Common myeloid progenitor, CD34-positive (primary cell): ENCODE results near the gene GALNT2.

Source experiments
- CTCF ChIA-PET: fragments of 350-600 bp; sonication (Branson Sonifier 250); formaldehyde crosslinking; loops from one replicate; lab custom pipeline; 2021; ENCODE audit warnings: antibody characterized with exemption; lab: Charles Lee
- POLR2A ChIA-PET: fragments of 350-600 bp; sonication (Branson Sonifier 250); formaldehyde crosslinking; loops from one replicate; lab custom pipeline; 2021; ENCODE audit warnings: antibody characterized with exemption; lab: Charles Lee
- DNase-seq, 3 donors: peaks; one replicate each; pipeline versions ENCODE4 v3.0.0 to v3.0.0-alpha.2; 2013
- H3K27ac ChIP-seq, 2 experiments: 1 replicate in 1 of 2; 2 replicates in 1 of 2; pipeline ENCODE4 v1.7.0; 2013; ENCODE audit warnings: inconsistent platforms in 2 of 2, low read length in 2 of 2, mild to moderate bottlenecking in 2 of 2, low read depth in 1 of 2, moderate library complexity in 1 of 2; ENCODE audit not compliant: severe bottlenecking in 2 of 2, insufficient read depth in 1 of 2, poor library complexity in 1 of 2
- H3K27me3 ChIP-seq, 5 experiments: replicated peaks in 2 of 5; 1 replicate in 3 of 5; 2 replicates in 2 of 5; pipeline versions ENCODE4 v1.6.1 to v1.7.0; 2013; ENCODE audit warnings: low read length in 4 of 5, mild to moderate bottlenecking in 2 of 5, moderate library complexity in 2 of 5, inconsistent platforms in 1 of 5; ENCODE audit not compliant: insufficient read depth in 5 of 5, control insufficient read depth in 4 of 5
- H3K36me3 ChIP-seq, 4 experiments: 1 replicate in 2 of 4; 2 replicates in 2 of 4; pipeline versions ENCODE4 v1.6.1 to v1.7.0; 2013; ENCODE audit warnings: low read length in 3 of 4, control low read depth in 1 of 4, mild to moderate bottlenecking in 1 of 4; ENCODE audit not compliant: control insufficient read depth in 4 of 4, insufficient read depth in 4 of 4
- H3K4me1 ChIP-seq, 4 experiments: 1 replicate in 3 of 4; 2 replicates in 1 of 4; pipeline versions ENCODE4 v1.6.1 to v1.7.1; 2013; ENCODE audit warnings: low read length in 3 of 4, mild to moderate bottlenecking in 3 of 4, control low read depth in 1 of 4, inconsistent platforms in 1 of 4, moderate library complexity in 1 of 4; ENCODE audit not compliant: control insufficient read depth in 4 of 4, insufficient read depth in 4 of 4; ENCODE audit errors: control extremely low read depth in 1 of 4
- H3K4me3 ChIP-seq, 7 experiments: 1 replicate in 4 of 7; 2 replicates in 3 of 7; pipeline versions ENCODE4 v1.5.1 to v1.7.0; 2013; ENCODE audit warnings: mild to moderate bottlenecking in 7 of 7, low read length in 6 of 7, moderate library complexity in 6 of 7, inconsistent platforms in 2 of 7, low read depth in 2 of 7, control low read depth in 1 of 7; ENCODE audit not compliant: insufficient read depth in 4 of 7, control insufficient read depth in 1 of 7; ENCODE audit errors: extremely low read depth in 1 of 7
- H3K9me3 ChIP-seq, 5 experiments: 1 replicate in 4 of 5; 2 replicates in 1 of 5; pipeline versions ENCODE4 v1.6.1 to v1.7.1; 2013; ENCODE audit warnings: low read length in 4 of 5, mild to moderate bottlenecking in 2 of 5, inconsistent platforms in 1 of 5, low read depth in 1 of 5, moderate library complexity in 1 of 5; ENCODE audit not compliant: control insufficient read depth in 4 of 5, insufficient read depth in 2 of 5; ENCODE audit errors: control extremely low read depth in 1 of 5
- WGBS: methylation state at CpG from one replicate; pipeline ENCODE4 v1.1.5; 2013; ENCODE audit not compliant: insufficient coverage; 5-methylcytosine and 5-hydroxymethylcytosine counted together

The GALNT2 gene

DNA sequence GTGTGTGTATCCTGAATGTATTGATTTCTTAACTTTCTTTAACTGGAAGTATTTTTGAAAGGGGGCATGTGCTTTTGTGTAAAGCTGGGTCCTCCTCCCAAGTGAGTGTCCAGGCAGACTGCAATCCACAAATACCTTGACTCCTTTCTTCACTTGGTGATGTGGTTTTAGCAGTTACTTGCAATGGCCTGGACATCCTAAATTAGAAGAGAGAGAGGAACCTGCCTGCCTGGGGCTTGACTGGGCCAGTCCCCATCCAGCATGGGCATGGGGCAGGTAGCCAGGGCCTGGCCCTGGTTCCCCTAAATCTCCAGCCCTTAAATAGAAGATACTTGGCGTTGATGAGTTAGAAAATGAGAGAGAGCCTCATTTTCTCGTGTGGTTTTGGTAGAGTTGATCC is 199.4 kb downstream of the GALNT2 start:
- no peak for DNase-seq
- H3K27me3 ChIP-seq: no peaks in the 10 kb centered on the region
- no peak overlapping the region for H3K27ac ChIP-seq
- no peaks in the 10 kb centered on the region for H3K9me3 ChIP-seq
- ChIA-PET CTCF (interaction anchor here (0.9 to 1.6 kb wide), 3 partner anchors 11 to 81 kb away, joined by 3 read pairs; no protein-coding TSS in a partner anchor), POLR2A (no interaction called here)
- peaks cover 12 to 40% (median 31%) of the 10 kb centered on the region in 4 experiments for H3K4me1 ChIP-seq
- 67% methylated on average over 2 of the region's 2 CpGs for WGBS
- H3K36me3 ChIP-seq: peaks cover 11 to 59% (median 33%) of the 10 kb centered on the region in 4 experiments
- no peak overlapping the region for H3K4me3 ChIP-seq

DNA sequence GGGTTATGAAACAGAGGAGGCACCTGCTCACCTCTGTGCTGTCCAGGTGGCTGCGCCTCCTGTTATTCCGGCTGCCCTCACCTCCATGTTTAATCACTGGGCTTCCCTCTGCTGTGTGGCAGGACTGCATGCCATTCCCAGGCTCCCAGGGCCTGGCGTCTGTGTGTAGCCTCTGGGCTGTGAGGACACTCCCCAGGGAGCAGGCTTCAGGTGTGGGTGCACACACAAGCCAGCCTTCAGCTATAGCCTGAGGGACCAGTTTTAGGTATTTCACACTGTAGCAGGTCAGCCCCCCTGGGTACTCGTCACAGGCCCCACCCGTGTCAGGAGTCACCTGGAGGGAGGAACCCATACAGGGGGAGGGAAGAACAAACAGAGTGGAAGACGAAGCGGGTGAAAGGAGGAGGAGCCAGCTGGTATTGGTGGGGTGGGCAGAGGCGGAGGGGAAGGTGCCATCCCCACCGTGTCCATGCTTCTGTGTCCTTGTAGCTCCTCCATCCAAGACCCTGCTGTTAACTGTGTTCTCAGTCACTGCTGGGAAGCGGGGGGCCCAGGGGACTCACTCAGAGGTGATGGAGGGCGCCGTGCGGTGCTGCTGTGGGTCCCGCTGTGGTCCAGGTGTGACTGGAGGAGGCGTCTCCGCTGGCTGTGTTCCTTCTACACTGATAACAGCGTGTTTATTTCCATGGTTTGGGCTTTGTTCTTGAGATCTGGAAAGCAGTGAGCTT is 200.5 kb downstream of the GALNT2 start:
- Histone ChIP-seq H3K36me3 (peaks cover 11 to 52% (median 31%) of the 10 kb centered on the region in 4 experiments), H3K9me3 (no peaks in the 10 kb centered on the region), H3K4me3 (no peak overlapping the region), H3K27ac (no peak overlapping the region), H3K4me1 (peaks cover 13 to 50% (median 42%) of the 10 kb centered on the region in 4 experiments), H3K27me3 (no peaks in the 10 kb centered on the region)
- ChIA-PET CTCF (interaction anchor here (0.8 to 1.3 kb wide), 8 partner anchors 10 to 102 kb away, joined by 3 to 4 read pairs (median 3); no protein-coding TSS in a partner anchor), POLR2A (interaction anchor here (0.6 kb wide), 1 partner anchor 168 kb away, joined by 3 read pairs; no protein-coding TSS in a partner anchor)
- no peak for DNase-seq
- 97% methylated on average over 12 of the region's 17 CpGs for WGBS

DNA sequence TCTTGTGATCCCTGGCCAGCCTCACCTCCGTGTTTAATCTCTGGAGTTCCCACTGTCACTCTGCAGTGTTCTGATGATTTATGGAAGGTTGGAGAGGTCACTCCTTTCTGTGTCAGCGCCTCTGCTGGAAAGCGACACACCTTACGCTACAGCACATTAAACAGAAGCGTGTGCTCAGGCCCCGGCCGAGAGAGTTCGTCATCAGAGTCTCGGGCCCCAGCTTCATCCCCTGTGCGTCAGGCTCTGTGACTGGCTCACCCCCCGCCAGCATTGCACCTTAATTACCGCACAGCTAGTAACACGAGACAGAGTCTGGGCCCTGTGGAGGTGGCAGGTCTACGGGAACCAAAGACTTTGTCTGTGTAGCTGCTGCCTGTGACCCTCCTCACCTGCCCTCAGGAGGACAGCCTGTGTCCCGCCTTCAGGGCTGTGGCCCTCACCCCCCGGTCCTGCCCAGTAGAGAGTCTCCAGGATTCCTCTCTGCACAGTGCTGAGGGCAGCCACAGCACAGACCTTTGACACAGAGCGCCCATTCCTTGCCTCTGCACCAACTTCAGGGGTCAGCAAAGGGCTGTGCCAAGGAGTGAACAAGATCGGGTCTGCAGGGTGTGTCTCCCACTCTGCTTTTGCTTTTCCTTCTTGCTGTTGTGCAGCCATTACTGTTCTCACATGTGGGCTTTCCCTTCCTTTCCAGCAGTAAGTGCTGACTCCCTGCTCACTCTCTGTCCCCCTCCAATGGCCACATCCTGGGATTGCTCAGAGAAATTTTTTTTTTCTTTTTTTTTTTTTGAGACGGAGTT is 201.5 kb downstream of the GALNT2 start:
- ChIA-PET CTCF (interaction anchor here (0.8 to 2.0 kb wide), 9 partner anchors 8 to 608 kb away, joined by 3 to 6 read pairs (median 3); no protein-coding TSS in a partner anchor), POLR2A (no interaction called here)
- 92% methylated on average over 16 of the region's 19 CpGs for WGBS
- no peak overlapping the region for H3K27ac ChIP-seq
- H3K9me3 ChIP-seq: no peaks in the 10 kb centered on the region
- H3K27me3 ChIP-seq: no peaks in the 10 kb centered on the region
- H3K36me3 ChIP-seq: peaks cover 10 to 48% (median 26%) of the 10 kb centered on the region in 4 experiments
- peak overlapping the region in 2 of 7 experiments; percentile 23 to 32 for H3K4me3 ChIP-seq
- H3K4me1 ChIP-seq: peaks cover 16 to 56% (median 52%) of the 10 kb centered on the region in 4 experiments
- DNase-seq: peak; percentile 77 to 85 (median 83)

DNA sequence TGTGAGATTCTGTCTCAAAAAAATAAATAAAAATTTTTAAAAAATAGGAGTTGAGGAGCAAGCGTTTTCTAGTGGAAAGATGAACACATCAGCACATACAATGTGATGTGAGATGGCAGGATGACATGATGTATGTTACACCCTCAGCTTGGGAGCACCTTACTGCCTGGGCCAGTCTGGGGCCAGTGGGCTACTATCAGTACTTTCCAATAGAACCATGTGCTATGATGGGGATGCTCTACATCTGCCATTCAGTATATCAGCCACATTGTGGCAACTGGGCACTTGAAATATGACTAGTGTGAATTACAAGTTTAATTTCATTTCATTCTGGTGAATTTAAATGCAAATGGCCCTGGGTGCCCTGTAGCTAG is 203.1 kb downstream of the GALNT2 start:
- no peaks in the 10 kb centered on the region for H3K9me3 ChIP-seq
- CTCF ChIA-PET: interaction anchor here (0.6 to 2.0 kb wide), 12 partner anchors 9 to 609 kb away, joined by 3 to 9 read pairs (median 4); no protein-coding TSS in a partner anchor
- H3K4me3 ChIP-seq: peak overlapping the region in 4 of 7 experiments; percentile 14 to 54 (median 32)
- H3K4me1 ChIP-seq: peaks cover 24 to 69% (median 64%) of the 10 kb centered on the region in 4 experiments
- DNase-seq: no peak
- no peaks in the 10 kb centered on the region for H3K27me3 ChIP-seq
- peak overlapping the region; percentile 86 to 91 for H3K27ac ChIP-seq
- H3K36me3 ChIP-seq: peaks cover 4 to 32% (median 12%) of the 10 kb centered on the region in 4 experiments
- POLR2A ChIA-PET: interaction anchor here (0.9 to 1.0 kb wide), 2 partner anchors 11 to 204 kb away, joined by 3 read pairs; partner anchors contain the start of gene GALNT2
- WGBS: 67% methylated on average over 1 of the region's 1 CpG

DNA sequence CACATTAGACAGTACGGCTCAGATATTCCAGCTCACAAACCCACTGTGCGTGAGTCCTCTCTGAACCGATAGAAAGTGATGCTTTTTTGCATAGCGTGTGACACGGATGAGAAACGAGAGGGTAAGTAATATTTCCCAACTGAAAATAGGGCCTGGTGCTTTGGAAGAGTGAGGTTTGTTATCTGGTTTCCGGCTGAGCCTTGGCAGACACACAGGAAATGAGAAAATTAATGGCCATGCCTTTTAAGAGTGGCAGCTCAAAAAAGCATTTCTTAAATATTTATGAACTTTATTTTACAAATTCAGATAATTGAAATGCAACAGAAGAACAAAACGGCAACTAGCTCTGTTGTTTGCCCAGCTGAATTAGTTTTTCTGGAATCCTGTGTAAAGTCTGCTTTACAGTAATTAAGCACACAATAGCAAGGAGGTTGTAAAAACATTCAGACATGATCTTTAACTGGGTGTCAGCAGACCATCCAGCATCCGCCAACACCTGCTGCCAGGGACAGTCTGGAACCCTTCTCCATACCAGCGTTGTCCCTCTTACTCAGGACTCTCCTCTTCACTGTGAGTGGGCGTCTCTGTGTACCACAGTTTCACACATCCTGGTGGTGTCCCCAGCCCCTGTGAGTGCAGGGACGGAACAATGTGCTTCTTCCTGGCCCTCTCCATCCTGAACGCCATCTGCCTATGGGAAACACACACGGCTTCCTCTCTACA is 203.7 kb downstream of the GALNT2 start:
- POLR2A ChIA-PET: interaction anchor here (0.9 to 1.0 kb wide), 2 partner anchors 11 to 204 kb away, joined by 3 read pairs; partner anchors contain the start of gene GALNT2

More for the DNA sequence above, 203.7 kb downstream of the GALNT2 start:
- Histone ChIP-seq H3K4me3 (peak overlapping the region in 5 of 7 experiments; percentile 4 to 56 (median 42)), H3K27me3 (no peaks in the 10 kb centered on the region), H3K9me3 (no peaks in the 10 kb centered on the region), H3K27ac (peak overlapping the region; percentile 86 to 91), H3K36me3 (peaks cover 0 to 26% (median 9%) of the 10 kb centered on the region in 4 experiments), H3K4me1 (peaks cover 24 to 70% (median 64%) of the 10 kb centered on the region in 4 experiments)
- 4% methylated on average over 12 of the region's 14 CpGs for WGBS
- DNase-seq: peak; percentile 81 to 93 (median 91)
- CTCF ChIA-PET: interaction anchor here (0.8 to 2.0 kb wide), 11 partner anchors 9 to 609 kb away, joined by 3 to 9 read pairs (median 4); no protein-coding TSS in a partner anchor
